ENCODE measurements around the gene PABPN1L.

The PABPN1L gene

DNA sequence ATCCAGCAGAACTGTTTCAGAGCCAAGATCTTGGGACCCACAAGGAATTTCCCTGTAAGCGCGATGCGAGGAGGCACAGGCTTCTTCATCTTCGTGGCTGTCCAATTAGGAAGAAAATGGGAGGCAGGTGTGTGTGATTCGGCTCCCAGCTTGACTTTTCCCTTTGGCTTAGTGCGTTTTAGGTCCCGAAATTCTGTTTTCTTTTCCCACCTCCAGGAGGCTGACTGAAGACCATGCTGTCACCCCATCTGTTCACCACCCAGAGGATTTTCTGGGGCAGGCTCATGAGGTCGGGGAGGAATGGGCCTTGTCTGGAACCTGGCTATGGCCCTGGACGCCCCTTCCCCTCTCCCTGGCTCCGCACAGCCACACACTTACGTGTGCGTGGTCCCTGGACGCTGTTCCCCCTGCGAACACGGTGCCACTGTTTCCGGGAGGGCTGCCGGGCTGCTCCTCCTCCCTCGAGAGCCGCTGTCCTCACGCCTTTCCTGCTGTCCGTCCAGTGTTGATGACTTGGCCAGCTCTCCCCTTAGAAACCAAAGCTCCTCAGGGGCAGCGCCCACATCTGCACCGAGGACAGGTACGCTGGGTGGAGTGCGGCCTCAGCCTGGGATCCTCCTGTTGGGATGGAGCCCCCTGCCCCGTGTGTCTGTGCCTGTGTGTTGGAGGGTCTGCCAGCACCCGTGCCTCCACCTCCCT lies 2.7 kb upstream of the PABPN1L start:
- no peak for DNase-seq (ENCODE audit: low read depth)

DNA sequence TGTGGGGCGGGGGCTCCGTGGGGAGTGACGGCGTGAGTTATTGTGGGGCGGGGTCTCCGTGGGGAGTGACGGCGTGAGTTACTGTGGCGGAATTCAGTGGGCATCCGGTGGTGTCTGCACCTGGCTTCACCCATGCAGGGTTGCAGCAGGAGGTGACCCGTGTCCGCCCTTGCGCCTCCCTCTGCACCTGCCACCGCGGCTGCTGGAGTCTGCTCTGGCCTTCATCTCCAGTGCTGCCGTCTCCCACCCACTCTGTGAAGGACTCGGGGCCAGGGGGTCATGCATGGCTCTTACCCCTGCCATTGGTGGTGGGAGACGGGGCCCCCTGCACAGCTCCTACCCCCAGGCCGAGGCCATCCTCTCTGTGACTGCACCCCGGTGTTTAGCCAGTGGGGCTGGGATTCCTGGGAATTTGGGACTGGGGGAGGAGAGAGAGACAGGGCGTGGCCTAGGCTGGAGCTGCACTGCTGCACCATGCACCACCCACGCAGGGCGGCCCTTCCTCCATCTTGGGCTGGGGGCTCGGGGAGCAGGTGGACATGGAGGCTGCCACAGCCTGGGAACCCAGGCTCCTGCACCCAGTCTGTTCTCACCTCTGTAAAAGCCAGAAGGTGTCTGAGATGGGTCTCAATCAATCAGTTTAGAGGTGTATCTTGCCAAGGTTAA lies 1.3 kb upstream of the PABPN1L start:
- no peak for DNase-seq (ENCODE audit: low read depth)

DNA sequence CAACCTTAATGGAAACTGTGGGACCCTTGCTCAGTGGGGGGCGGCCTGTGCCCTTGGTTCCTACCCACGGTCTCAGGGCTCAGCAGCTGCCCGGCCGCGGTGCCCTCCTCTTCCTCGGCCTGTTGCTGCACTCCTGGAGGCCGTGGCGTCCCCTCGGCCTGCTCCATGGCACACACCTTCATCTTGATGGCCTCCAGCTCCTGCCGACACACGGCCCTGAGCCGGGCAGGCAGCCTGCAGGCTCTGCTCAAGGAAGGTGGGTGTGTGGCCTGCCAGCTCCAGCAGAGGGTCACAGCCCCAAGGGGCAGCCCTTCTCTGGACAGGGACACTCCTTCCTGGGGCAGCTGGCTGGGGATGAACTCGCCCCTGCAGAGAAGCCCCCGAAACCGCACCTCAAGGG lies 718 bp downstream of the PABPN1L start:
- DNase-seq (ENCODE audit: low read depth) = no peak

GRCh38 chr16:88865310-88865709 lies 1.1 kb downstream of the PABPN1L start:
- DNase-seq (ENCODE audit: low read depth) = no peak

GRCh38 chr16:88864521-88864920 lies 1.9 kb downstream of the PABPN1L start:
- DNase-seq (ENCODE audit: low read depth) = no peak

DNA sequence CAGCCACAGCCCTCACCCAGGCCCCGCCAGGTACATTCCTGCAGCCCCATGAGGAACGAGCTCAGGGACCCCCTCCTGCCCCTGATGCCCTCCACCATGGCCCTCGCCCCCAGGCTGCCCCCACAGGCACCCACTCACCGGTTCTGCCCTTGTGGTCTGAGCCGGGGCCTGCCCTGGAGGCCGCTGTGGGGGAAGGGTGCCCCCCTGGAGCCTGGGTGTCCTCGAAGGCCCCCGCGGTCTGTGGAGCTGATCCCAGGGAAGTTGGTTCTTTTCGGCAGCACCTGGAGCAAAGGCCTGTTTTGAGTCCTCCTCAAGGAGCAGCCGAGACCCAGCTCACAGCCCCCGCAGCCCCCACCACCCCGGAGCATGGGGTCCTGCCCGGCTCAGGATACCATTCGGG lies 2.4 kb downstream of the PABPN1L start:
- DNase-seq (ENCODE audit: low read depth) = no peak

DNA sequence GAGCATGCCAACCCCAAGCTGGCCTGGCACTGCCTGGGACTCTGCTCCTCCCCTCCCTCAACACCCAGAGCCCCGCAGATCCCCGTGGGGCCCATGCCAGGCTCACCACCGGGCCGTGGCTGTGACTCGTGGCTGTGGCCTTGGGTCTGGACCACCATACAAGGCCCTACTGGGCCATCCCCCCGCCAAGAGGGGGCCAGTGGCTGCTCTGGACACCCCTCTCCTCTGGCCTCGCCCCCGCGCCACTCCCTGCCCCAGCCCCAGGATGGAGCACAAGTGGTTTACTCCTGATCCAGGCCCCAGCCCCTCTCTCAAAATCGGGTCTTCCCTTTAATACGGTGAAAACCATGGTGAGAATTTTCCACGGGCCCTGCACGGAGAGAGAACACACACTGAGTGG lies 3.0 kb downstream of the PABPN1L start:
- no peak for DNase-seq (ENCODE audit: low read depth)

DNA sequence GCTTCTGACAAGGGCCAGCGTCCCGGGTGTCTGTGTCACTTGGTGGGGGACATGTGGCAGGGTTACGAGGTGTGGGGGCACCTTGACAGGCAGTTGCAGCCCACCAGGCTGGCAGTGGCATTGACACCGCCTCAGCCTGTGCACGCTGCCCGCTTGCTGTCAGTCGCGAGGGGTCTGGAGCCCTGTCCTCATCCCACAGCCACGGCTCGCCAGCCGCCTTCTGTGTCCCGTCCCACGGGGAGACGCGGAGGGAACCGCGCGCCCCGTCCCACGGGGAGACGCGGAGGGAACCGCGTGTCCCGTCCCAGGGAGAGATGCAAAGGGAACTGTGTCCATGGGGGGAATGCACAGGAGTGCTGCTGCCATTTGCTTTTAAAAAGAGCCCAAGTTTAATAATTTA lies 3.5 kb downstream of the PABPN1L start:
- DNase-seq (ENCODE audit: low read depth) = no peak

DNA sequence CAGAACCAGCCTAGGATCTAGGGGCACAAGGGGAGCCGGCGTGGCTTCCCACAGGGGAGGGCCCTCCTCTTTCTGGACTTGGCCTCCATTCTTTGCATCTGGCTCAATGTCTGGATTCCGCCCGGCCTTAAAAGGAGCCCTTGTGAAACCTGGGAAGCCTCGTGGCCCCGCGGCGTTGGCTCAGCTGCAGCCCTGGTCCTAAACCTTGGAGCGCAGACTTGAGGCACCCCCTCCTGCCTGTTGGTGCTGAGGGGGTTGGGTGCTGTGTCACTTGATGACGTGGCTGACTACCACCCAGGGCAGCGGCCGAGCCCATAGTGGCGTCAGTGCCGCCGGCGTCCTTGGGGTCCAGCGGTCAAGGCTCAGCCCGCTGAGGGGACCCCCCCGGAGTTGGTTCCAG lies 5.1 kb downstream of the PABPN1L start:
- no peak for DNase-seq (ENCODE audit: low read depth)

DNA sequence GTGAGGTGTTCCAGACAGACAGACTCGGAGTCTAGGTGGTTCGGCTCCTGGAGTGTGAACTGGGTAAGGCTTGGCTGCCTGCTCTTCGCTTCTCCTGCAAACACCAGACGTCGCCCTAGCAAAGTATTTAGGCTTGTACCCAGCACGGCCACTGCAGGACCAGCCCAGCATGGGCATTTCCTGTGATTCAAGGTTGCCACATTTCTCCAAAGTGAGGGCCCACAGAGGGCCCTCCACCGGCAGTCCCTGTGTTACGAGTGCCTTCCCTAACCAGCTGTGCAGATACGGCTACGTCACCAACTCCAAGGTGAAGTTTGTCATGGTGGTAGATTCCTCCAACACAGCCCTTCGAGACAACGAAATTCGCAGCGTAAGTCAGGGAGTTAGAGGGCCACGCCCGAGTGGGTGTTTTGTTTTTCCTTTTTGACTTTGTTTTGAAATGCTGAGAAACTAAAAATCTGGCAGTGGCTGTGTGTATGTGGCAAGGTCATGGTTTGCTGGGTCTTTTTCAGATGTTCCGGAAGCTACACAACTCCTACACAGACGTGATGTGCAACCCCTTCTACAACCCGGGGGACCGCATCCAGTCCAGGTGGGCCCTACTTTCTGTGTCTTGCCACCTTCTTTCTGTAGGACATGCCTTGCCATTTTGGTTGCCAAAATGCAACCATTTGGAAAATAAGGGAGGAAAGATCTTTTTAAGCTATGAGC lies 6.9 kb downstream of the PABPN1L start:
- no peak for DNase-seq (ENCODE audit: low read depth)

DNA sequence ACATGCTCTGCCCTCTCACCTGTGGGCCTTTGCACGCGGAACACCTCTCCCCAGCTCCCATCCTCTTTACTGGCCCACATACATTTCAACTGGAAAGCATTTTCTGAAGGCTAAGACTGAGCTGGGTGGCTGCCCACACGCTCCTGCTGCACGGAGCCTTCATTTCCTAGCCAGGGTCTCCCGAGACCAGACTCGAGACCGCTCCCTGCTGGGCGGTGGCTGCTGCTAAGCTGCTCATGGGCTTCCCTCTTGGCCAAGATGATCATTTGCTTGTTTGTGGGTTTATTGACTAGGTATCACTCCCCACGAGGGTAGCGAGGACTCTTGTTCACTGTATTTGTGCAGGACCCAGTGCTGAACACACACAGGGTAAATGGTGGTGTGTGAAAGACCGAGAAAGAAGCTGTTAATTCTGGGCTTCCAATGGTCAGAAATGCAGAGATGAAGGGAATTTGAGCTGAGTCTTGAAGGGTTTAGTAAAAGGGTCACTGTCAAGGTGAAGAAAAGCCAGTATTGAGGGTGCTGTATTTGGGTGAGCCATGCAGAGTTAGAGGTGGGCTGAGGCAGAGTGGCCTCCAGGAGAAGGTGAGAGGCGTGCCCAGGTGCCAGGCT lies 8.6 kb downstream of the PABPN1L start:
- peak; percentile 16 for DNase-seq (ENCODE audit: low read depth)

DNA sequence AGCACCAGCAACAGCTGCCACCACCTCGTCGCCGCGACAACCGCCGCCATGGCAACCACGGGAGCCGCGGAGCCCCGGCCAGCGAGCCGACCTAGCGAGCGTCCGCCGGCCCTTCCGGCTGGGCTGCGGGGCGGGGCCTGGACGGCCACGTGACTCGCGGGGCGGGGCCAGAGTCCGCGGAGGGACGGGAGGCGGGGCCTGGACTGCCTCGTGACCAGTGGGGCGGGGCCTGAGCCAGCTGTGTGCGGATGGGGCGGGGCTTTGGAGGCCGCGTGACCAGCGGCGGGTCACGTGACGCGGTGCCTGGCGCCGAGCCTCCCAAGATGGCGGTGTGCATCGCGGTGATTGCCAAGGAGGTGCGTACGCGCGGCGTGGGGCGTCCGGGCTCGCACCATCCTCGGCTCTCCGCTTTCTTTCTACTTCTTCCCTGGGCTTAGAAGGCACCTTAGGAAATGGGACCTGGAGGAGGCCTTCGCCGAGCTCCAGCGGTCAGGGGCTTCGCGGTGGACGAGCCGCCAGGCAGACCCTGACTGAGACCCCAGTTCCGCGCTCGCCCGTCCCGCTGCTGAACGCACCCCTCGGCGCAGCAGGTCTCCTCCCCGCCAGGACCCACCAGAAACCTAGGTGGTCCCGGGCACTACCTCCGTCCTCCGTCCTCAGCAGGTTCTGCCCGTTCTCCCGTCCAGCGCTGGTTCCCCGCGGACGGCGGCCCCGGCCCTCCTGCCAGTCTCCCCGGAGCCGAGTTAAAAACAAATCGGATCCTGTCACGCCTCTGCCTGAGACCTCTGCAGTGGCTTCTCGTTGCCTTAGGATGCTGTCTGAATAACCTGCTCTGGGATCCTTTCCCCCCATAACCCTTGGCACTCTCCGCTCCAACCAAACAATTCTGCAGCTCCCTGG lies 9.4 kb downstream of the PABPN1L start, which contains the start of the genes GALNS and TRAPPC2L:
TSS of gene GALNS (minus strand) at position 120 of the 900 bp plus-strand sequence. CDS start at position 50, 70 bp downstream.
TSS of gene TRAPPC2L (plus strand) at position 300 of the 900 bp plus-strand sequence. CDS start at position 324, 24 bp downstream.
- peak; percentile 99 for DNase-seq (ENCODE audit: low read depth)

- no peak for DNase-seq (ENCODE audit: low read depth)
These were observed 10.2 kb downstream of the PABPN1L start for GRCh38 chr16:88856122-88856827.

DNA sequence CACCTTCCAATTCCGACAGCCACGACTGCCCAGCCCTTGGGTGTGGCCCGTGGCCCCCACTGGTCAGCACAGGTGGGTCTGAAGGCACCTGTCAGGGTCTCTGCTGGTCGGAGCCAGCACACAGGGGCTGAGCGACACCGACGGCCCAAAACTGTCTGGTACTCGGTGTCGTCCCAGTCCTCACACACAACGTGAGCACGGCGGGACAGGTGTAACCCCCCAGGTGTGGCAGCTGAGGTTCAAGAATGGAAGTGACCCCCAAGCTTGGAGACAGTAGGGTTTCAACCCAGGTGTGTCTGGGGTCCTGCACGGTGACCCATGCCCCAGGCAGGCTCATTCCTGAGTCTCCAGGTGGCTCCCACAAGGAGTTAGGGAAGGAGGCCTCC lies 10.7 kb downstream of the PABPN1L start:
- DNase-seq (ENCODE audit: low read depth) = no peak

GRCh38 chr16:88855176-88855575 lies 11.3 kb downstream of the PABPN1L start:
- DNase-seq (ENCODE audit: low read depth) = no peak

DNA sequence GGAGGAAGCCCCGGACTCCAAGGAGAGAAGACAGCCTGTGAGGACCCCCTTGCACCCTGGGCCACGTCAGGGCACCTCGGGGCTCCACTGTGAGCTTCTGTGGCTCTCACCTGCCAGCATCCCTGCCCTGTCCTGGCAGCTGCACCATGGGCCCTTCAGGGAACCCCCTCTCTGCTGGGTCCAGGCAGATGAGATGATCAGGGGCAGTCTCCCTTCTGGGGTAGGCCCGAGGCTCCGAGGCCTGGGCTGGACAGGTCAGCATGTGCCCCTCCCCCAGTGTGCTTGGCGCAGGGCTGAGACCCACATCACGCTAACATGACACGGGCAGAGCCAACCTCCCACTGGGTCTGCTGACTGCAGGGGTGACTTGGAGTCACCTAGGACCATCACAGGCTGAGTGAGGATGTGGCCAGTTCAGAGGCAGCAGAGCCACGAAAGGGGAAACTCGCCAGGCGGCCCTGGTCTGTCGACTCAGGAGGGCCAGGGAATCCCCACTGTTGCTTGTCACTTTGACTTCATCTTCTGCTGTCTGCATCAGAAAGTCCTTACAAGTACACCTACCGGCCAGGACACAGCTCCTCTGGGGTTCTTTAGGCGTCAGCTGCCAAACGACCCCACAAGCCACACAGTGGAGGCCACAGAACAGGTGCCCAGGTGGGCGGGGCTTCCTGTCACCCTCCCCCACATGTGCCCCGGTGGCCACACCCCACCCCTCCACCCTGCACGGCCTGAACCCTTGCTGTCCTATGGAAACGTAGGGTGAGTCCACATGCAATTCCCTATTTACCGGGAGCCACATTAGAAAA lies 12.0 kb downstream of the PABPN1L start:
- no peak for DNase-seq (ENCODE audit: low read depth)

- no peak for DNase-seq (ENCODE audit: low read depth)
These were observed 13.0 kb downstream of the PABPN1L start for GRCh38 chr16:88853325-88853941.

DNA sequence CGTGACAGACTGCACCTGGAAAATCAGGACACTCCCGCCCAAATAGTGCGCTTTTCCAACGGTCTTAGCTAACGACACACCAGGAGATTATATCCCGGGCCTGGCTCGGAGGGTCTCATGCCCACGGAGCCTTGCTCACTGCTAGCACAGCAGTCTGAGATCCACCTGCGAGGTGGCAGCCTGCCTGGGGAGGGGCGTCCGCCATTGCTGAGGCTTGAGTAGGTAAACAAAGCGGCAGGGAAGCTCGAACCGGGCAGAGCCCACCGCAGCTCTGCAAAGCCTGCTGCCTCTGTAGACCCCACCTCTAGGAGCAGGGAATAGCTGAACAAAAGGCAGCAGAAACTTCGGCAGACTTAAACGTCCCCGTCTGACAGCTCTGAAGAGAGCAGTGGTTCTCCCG lies 14.8 kb downstream of the PABPN1L start:
- DNase-seq (ENCODE audit: low read depth) = no peak

DNA sequence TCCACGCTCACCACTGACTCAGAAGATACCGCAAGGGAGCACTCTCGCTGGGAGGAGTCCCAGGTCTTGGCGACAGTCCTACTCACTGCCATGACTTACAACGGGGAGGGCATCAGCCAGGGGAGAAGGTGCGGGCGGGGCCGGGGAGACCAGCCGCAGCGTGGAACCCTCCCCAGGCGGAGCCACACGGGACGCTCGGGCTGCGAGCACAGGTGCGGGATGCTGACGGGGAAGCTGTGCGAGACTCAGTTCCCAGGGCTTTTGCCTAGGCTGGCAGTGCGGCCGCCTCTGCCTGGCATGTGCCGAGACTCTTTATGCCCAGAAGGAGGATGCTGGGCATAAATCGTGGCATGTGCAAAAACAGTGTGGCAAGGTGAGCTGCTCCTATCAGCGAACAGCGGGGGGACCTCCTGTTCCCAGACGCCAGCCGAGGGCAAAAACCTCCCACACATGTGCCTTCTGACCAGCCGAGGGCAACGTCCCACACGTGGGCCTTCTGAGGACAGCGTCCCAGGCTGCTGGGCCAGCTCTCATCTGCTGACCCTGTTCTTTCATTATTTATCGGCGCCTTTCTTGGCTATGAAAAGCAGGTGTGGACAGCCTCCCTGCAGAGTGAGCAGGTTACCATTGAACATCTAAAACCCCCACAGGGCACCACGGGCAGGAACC lies 15.8 kb downstream of the PABPN1L start:
- DNase-seq (ENCODE audit: low read depth) = no peak

Measured in stimulated activated CD8-positive, alpha-beta memory T cell treated with anti-CD3 and anti-CD28 coated beads, Interleukin-15, amount 100 ng/mL, for 24 hours (primary cell).